Tibial artery (tissue), 4 donors: ENCODE data around the gene DAPK2.

Experiments
- DNase-seq, 2 donors: peaks; one replicate each; pipeline ENCODE4 v3.0.0-alpha.2; 2019
- H3K27ac ChIP-seq, 2 donors: fragments of 200-600 bp; sonication (generic) in 1 of 2; 1 replicate in 1 of 2; 2 replicates in 1 of 2; pipeline ENCODE4 v1.5.1; 2018 to 2019; ENCODE audit warnings: mild to moderate bottlenecking in 1 of 2
- H3K27me3 ChIP-seq, 2 donors: fragments of 200-600 bp; sonication (generic) in 1 of 2; one replicate each; pipeline versions ENCODE4 v1.5.1 to v1.6.0; 2016 to 2019
- H3K36me3 ChIP-seq, 3 donors: fragments of 200-600 bp; sonication (generic) in 2 of 3; one replicate each; pipeline ENCODE4 v1.5.1; 2016 to 2019; ENCODE audit warnings: mild to moderate bottlenecking in 2 of 3
- H3K4me1 ChIP-seq, 4 donors: fragments of 200-600 bp; sonication (generic) in 2 of 4; 1 replicate in 3 of 4; 2 replicates in 1 of 4; pipeline ENCODE4 v1.5.1; 2016 to 2019
- H3K4me3 ChIP-seq, 2 donors: fragments of 200-600 bp; sonication (generic) in 1 of 2; 1 replicate in 1 of 2; 2 replicates in 1 of 2; pipeline ENCODE4 v1.5.1; 2018 to 2019; ENCODE audit warnings: mild to moderate bottlenecking in 2 of 2
- H3K9me3 ChIP-seq, 3 donors: fragments of 200-600 bp; sonication (generic) in 1 of 3; one replicate each; pipeline ENCODE4 v1.5.1; 2016 to 2019
- intact Hi-C: fragments of 100-400 bp; cut with DNase I; formaldehyde crosslinking; loops from one replicate; pipeline ENCODE4 v1.15.0; 2023; ENCODE audit warnings: low total_unique reads
- TF ChIP-seq, protein P1 (sequence below), 2 experiments: fragments of 200-600 bp in 1 of 2; fragments of 450-650 bp in 1 of 2; IDR thresholded peaks; one replicate each; pipeline ENCODE4 v1.5.1; 2017 to 2019; ENCODE audit warnings: antibody characterized with exemption in 2 of 2, mild to moderate bottlenecking in 1 of 2, moderate library complexity in 1 of 2

Gene DAPK2

DNA sequence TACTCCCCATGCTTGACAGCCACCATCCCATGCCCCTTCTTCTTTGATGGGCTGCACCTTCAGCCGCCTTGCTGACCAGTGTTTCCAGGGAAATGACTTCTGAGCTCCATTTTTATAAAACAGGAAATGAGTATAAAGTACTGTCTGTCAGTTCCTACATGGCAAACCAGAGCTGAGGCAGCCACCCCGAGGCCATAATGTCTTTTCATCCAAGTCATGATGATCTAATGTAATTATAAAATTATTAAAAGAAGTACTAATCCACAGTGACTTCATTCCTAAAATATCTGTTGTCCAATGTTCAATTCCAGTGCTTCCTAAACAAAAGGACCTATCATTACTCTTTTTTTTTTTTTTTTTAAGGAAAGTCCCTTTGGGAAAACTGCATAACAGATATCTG, 137.3 kb downstream of the DAPK2 start:
- no peaks in the 10 kb centered on the region for H3K27me3 ChIP-seq
- no peak for DNase-seq
- no peaks in the 10 kb centered on the region for H3K9me3 ChIP-seq
- H3K4me1 ChIP-seq, result peaks cover 0 to 17% (median 13%) of the 10 kb centered on the region in 4 donors
- H3K36me3 ChIP-seq, result no peaks in the 10 kb centered on the region
- TF ChIP-seq, protein P1, sequence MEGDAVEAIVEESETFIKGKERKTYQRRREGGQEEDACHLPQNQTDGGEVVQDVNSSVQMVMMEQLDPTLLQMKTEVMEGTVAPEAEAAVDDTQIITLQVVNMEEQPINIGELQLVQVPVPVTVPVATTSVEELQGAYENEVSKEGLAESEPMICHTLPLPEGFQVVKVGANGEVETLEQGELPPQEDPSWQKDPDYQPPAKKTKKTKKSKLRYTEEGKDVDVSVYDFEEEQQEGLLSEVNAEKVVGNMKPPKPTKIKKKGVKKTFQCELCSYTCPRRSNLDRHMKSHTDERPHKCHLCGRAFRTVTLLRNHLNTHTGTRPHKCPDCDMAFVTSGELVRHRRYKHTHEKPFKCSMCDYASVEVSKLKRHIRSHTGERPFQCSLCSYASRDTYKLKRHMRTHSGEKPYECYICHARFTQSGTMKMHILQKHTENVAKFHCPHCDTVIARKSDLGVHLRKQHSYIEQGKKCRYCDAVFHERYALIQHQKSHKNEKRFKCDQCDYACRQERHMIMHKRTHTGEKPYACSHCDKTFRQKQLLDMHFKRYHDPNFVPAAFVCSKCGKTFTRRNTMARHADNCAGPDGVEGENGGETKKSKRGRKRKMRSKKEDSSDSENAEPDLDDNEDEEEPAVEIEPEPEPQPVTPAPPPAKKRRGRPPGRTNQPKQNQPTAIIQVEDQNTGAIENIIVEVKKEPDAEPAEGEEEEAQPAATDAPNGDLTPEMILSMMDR (IDR thresholded peaks at IDR 0.05), result no peak
- no peak overlapping the region for H3K4me3 ChIP-seq
- intact Hi-C loops, result no loop called here
- H3K27ac ChIP-seq, result no peak overlapping the region

DNA sequence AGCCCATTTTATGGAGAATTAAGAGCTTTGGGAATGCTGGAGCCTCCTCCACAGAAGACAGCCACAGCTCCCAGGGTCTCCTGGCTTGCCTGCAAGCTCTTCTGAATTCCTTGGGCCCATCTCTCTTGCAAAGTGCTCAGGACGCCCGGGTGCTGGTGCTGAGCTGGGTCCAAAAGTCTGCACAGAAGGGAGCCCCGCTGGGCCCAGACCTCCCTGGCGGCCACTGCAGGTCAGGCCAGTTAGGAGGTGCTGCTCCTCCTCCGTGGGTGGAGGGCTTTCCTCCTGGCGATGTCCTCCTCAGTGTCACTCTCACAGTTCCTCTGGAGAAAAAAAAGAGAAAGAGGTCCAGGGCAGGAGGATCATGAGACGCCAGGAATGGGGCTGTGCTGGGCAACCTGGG, 138.0 kb downstream of the DAPK2 start:
- no peaks in the 10 kb centered on the region for H3K9me3 ChIP-seq
- TF ChIP-seq, protein P1 (IDR thresholded peaks at IDR 0.05), result no peak
- intact Hi-C loops, result no loop called here

DNA sequence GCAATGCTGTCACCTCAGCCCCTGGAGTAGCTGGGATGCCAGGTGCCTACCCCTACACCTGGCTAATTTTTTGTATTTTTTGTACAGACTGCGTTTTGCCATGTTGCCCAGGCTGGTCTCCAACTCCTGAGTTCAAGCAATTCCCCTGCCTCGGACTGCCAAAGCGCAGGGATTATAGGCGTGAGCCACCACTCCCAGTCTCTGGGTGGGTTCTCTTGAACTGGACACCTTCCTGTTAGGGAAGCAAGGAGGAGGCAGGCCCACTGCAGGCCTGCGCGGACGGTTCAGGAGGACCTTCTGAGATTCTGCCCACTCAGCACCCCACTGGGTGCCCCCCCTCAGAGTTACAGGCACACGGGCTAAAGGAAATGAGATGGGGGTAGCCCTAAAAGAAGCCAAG, 138.8 kb downstream of the DAPK2 start:
- H3K27ac ChIP-seq, result no peak overlapping the region
- no peaks in the 10 kb centered on the region for H3K9me3 ChIP-seq
- peak in 1 of 2 donors; percentile 25 for DNase-seq
- no peaks in the 10 kb centered on the region for H3K36me3 ChIP-seq
- no peaks in the 10 kb centered on the region for H3K27me3 ChIP-seq
- intact Hi-C loops, result no loop called here
- TF ChIP-seq, protein P1 (IDR thresholded peaks at IDR 0.05), result no peak
- peaks cover 0 to 17% (median 13%) of the 10 kb centered on the region in 4 donors for H3K4me1 ChIP-seq
- H3K4me3 ChIP-seq, result no peak overlapping the region

More for the DNA sequence above, 138.0 kb downstream of the DAPK2 start:
- no peak overlapping the region for H3K4me3 ChIP-seq
- H3K27ac ChIP-seq, result no peak overlapping the region
- peaks cover 0 to 17% (median 13%) of the 10 kb centered on the region in 4 donors for H3K4me1 ChIP-seq
- peak in 1 of 2 donors; percentile 48 for DNase-seq
- H3K27me3 ChIP-seq, result no peaks in the 10 kb centered on the region
- H3K36me3 ChIP-seq, result no peaks in the 10 kb centered on the region

DNA sequence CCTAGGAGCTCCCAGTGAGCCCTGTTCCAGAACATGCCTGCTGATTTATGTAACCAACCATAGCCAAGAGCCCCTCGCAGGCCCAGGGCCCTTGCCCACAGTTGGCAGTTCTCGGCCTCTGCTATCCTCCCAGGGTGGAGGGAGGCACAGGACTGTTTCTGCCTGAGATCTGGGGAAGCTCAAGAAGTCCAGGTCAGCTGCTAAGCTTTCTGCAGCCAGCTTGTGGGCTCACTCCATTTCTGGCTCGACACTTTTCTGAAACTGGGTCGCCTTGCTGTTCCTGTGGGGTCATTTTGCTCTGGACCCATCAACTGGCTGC, 140.1 kb downstream of the DAPK2 start:
- no peaks in the 10 kb centered on the region for H3K27me3 ChIP-seq
- no peaks in the 10 kb centered on the region for H3K36me3 ChIP-seq
- H3K27ac ChIP-seq, result no peak overlapping the region
- no peak overlapping the region for H3K4me3 ChIP-seq
- H3K9me3 ChIP-seq, result no peaks in the 10 kb centered on the region
- intact Hi-C loops, result no loop called here
- peaks cover 0 to 17% (median 13%) of the 10 kb centered on the region in 4 donors for H3K4me1 ChIP-seq
- DNase-seq, result peak in 1 of 2 donors; percentile 55
- TF ChIP-seq, protein P1 (IDR thresholded peaks at IDR 0.05), result no peak

DNA sequence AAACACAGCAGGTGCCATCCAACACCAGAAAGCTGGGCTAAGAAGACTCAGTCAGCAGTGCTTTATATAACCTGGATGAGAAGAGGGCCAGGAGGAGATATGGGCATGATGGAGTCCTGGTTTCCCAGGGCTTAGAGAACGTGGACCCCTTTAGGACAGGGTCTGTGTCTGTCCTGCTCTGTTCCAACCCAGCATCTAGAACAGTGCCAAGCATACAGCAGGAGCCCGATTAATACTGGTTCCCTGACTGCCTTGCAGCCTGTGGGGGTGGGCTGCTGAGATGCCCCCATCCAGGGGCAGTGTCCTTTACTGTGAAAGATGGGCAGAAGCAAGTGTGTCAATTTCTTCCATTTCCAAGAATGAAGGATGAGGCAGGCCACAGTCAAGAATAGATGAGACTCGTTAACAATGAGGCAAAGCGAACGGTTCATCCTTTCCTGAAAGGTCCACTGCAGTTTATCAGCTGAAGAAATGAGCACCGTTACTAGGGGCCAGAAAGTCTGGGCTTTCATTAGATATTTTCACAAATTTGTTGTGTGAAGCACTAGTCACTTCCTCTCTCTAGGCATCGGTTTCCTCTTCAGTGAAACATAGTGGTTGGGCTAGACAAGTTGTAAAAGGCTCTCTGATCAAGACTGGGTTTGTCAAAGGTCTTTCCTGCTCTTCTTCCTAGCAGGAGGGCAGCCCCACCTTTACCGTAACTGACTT, 140.6 kb downstream of the DAPK2 start:
- Histone ChIP-seq H3K27me3 (no peaks in the 10 kb centered on the region), H3K36me3 (no peaks in the 10 kb centered on the region), H3K27ac (no peak overlapping the region), H3K4me1 (peaks cover 0 to 17% (median 13%) of the 10 kb centered on the region in 4 donors), H3K9me3 (no peaks in the 10 kb centered on the region), H3K4me3 (no peak overlapping the region)
- peak in 1 of 2 donors; percentile 24 for DNase-seq
- intact Hi-C loops, result no loop called here
- TF ChIP-seq, protein P1 (IDR thresholded peaks at IDR 0.05), result no peak
